HG02938 (cell line): Measurements from ENCODE around the gene OTOGL.
"Not testable (repeated sequence)": the region's sequence is repeated elsewhere in the genome, so short reads cannot be mapped to it uniquely, and the experiment has no call there.

ENCODE experiments used
- ATAC-seq: cut with Tn5 transposase; IDR thresholded peaks from one replicate; pipeline ENCODE4 v1.9.1; 2021; ENCODE audit warnings: mild to moderate bottlenecking, moderate library complexity; ENCODE audit not compliant: unreplicated experiment

Gene OTOGL

DNA sequence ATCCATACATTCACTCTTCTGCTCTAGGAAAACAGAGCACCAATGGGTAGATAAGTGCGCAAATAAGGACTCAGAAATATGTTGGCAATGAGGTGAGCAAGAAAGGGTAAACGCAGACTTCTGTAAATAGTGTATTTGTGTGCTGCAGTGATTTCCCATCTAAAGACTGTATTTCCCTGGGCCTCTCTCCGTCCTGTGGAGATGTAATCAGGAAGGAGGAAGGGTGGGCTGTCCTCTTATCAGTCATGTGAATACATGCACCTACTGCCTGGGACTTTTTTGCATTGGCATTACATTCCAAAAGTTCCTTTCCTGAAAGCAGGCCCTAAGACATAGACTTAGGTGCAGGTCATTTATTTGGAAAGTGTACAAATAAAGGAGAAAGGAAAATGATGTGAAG is 114.5 kb downstream of the OTOGL start:
- ATAC-seq, result no peak

- ATAC-seq, result peak; percentile 49
Measured at GRCh38 chr12:80217011-80217535, 117.7 kb downstream of the OTOGL start.

- ATAC-seq, result not testable (repeated sequence)
Measured at GRCh38 chr12:80218925-80219324, 119.6 kb downstream of the OTOGL start.

DNA sequence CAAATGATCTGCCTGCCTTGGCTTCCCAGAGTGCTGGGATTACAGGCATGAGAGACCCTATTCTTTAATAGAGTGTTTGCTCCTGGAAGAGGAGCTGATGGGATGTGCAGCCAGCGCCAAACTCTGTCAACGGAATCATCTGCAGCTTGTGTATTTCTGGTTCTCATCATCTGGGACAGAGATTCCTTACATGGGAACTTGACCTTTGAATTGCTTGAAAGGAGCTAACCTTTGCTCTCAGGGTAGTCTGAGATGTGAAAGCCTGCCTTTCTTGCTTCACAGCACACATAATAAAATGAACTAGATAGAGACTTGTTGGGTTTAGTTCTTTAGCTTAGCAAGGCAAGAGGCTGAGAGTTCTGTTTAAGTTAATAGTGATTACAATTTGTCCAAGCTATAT is 120.0 kb downstream of the OTOGL start:
- ATAC-seq, result no peak

DNA sequence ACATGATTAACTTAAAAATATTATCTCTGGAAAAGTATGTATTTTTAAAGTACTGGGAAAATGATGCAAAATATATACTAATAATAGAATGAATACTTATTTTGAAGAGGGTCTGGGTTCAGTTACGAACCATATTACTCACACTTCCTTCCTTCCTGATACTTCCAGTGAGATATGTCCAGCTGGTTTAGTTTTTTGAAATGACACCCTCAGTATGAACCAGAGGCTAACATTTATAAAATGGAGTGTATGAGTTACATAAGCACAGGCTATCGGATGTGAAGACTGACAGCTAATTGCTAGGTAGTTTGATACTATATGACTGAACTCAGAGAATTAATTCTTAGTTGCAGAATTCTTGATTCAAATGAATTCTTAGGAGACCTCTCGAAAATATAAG is 122.9 kb downstream of the OTOGL start:
- no peak for ATAC-seq

- ATAC-seq, result no peak
Measured at GRCh38 chr12:80226576-80226975, 127.2 kb downstream of the OTOGL start.

DNA sequence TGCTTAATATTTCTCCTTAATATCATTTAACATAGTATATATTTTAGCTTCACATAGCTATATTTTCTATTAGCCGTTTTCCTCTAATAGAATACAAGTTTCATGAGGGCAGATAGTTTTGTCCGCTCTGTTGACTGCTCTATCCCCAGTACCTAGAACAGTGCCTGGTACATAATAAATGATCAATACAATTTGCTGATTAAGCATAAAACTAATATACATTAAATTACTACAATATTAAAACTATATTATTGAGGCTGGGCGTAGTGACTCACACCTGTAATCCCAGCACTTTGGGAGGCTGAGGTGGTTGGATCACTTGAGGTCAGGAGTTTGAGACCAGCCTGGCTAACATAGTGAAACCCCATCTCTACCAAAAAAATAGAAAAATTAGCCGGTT is 128.6 kb downstream of the OTOGL start:
- not testable (repeated sequence) for ATAC-seq

GRCh38 chr12:80230068-80230467 is 130.7 kb downstream of the OTOGL start:
- ATAC-seq, result no peak

DNA sequence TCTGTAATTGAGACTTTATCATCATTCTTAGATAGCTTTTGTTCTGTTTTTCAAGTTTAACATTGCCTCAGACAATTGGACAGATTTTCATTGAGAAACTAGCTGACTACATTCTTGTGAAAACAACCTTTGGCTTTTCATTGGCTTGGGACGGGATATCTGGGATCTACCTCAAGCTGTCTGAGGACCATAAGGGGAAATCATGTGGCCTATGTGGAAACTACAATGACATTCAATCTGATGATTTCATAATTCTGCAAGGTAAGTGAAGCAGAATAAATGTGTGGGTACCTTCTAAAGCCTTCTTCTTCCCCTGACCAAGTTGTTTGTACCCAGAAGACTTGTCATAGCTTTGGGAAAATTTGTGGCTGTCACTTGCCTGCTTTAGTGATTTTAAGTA is 133.5 kb downstream of the OTOGL start:
- no peak for ATAC-seq

GRCh38 chr12:80233926-80234325 is 134.6 kb downstream of the OTOGL start:
- no peak for ATAC-seq

- ATAC-seq, result no peak
Measured at GRCh38 chr12:80234667-80235066, 135.3 kb downstream of the OTOGL start.

DNA sequence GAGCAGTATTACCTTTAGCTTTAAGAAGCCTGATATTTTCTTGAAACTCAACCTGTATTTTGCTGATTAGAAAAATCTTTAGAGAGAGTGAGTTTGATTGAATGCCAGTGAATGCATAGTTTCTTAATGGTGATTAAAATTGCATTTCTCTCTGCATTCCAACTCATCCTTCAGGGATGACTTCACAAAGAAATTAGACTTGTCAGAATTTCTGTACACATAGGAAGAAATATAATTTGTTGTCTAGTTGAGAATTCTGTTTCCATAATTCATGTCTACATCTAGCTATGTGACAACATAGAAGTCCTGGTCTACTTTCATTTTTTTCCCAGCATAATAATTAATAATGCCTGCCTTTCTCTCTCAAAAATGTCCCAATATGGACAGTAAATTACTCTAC is 136.6 kb downstream of the OTOGL start:
- ATAC-seq, result no peak

DNA sequence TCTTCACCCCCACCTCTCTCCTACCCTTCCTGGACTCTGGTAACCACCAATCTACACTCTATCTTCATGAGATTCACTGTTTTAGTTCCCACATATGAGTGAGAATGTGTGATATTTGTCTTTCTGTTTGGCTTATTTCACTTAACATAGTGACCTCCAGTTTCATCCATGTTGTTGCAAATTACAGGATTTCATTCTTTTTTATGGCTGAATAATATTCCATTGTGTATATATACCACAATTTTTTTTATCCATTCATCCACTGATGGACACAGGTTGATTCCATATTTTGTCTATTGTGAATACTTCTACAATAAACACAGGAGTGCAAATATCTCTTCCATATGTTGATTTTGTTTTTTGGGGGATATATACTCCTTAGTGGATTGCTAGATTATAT is 140.5 kb downstream of the OTOGL start:
- ATAC-seq, result no peak

DNA sequence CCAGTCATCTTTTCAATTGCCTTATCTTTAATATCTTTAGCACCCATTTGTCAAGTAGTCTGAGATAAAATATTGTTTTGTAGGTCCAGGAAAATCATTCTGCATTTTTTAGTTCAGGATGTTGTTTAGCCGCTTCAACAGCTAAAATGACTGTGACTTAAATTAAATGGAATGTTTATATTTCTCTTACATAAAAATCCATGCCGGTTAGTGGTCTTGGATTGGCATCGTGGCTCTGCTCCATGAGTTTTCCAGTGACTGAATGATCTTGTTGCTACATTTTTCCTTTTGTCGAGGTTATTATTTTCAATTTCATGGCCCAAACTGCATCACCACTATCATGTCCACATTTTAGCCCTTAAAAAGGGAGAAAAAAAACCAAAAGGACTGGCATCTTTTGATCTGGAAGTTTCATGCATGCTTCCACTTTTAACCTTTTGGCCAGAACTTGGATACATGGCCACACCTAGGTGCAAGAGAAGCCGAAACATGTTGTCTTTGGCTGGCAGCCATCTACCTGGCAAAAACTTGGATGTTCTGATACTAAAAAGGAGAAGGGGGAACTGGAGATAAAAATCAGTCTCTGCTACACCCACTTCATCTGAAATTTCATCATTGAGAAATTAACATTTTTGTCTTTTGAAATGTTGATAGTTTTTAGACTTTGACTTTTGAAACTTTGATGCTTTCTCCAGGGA is 142.4 kb downstream of the OTOGL start:
- ATAC-seq, result no peak

- ATAC-seq, result no peak
Measured at GRCh38 chr12:80242321-80242720, 143.0 kb downstream of the OTOGL start.

DNA sequence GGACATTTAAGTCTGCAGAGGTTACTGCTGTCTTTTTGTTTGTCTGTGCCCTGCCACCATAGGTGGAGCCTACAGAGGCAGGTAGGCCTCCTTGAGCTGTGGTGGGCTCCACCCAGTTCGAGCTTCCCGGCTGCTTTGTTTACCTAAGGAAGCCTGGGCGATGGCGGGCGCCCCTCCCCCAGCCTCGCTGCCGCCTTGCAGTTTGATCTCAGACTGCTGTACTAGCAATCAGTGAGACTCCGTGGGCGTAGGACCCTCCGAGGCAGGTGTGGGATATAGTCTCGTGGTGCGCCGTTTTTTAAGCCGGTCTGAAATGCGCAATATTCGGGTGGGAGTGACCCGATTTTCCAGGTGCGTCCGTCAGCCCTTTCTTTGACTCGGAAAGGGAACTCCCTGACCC is 150.2 kb downstream of the OTOGL start:
- not testable (repeated sequence) for ATAC-seq

- ATAC-seq, result no peak
Measured at GRCh38 chr12:80257920-80258319, 158.6 kb downstream of the OTOGL start.

GRCh38 chr12:80260269-80260668 is 160.9 kb downstream of the OTOGL start:
- no peak for ATAC-seq

DNA sequence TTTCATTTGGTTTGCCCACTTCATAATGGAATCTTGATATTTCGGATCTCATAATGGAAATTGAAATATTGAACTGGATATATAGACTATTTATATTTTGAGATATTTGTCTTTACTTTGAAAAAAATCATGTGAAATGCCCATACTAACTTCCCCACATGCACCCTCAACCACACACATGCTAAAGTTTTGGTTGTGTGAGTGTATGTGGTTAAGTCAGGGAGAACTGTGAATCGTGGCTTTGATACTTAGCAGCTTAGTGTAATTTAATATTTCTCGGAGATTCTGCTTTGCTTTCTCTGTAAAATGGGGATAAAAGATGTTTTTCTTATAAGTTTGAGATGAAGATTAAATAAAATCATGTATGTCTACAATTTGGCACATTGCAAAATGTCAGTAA is 162.1 kb downstream of the OTOGL start:
- no peak for ATAC-seq

DNA sequence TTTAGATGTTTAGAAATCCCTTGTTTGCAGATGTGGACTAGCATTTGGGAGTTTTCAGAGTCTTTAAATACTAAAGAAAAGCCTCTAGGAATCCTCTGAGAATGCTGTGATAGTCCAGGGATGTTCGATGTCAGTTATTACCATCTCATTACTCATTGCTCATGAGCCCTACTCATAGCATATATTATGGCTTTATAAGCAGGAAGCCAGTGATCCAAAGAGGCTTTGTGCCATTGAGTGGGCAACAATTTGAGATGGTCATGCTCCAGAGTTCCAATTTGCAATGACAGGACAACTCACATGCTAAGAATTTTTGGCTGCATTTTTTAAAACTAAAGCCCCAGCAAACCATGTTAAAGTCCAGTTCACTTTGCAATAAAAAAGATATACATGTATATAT is 163.0 kb downstream of the OTOGL start:
- ATAC-seq, result no peak

DNA sequence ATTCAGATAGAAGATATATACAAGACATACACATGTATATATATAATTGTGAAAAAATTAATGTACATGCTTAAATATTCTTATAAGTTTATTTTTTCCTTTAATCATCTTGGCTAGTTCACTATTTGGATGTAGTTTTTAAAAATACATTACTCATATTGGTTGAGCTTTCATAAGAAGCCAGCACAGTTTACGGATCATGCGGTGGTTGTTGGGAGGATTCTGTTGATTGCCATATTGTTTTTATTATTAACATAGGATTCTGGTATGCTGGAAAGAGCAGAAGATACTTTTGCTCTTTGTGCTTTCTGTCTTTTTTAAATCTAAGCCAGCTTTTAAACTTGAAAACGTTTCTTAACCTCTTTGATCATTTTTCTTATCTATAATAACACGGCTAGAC is 163.4 kb downstream of the OTOGL start:
- ATAC-seq, result no peak

- no peak for ATAC-seq
Measured at GRCh38 chr12:80264386-80264785, 165.0 kb downstream of the OTOGL start.

- no peak for ATAC-seq
Measured at GRCh38 chr12:80264891-80265290, 165.6 kb downstream of the OTOGL start.
